Subcutaneous abdominal adipose tissue (tissue), 5 donors: ENCODE data around the gene RNASEH2A.

Experiments used
- H3K27ac ChIP-seq: one replicate; pipeline ENCODE4 v1.7.0; 2013; ENCODE audit warnings: low read depth, mild to moderate bottlenecking, inconsistent platforms, low read length, moderate library complexity
- H3K27me3 ChIP-seq, 5 donors: one replicate each; pipeline ENCODE4 v1.7.0; 2013; ENCODE audit warnings: low read length in 5 of 5, inconsistent platforms in 1 of 5; ENCODE audit not compliant: control insufficient read depth in 5 of 5, insufficient read depth in 4 of 5
- H3K36me3 ChIP-seq, 5 donors: one replicate each; pipeline ENCODE4 v1.7.0; 2013; ENCODE audit warnings: low read length in 5 of 5; ENCODE audit not compliant: control insufficient read depth in 5 of 5, insufficient read depth in 5 of 5
- H3K4me1 ChIP-seq, 5 donors: one replicate each; pipeline ENCODE4 v1.7.0; 2013; ENCODE audit warnings: low read length in 5 of 5, mild to moderate bottlenecking in 3 of 5, moderate library complexity in 1 of 5; ENCODE audit not compliant: control insufficient read depth in 5 of 5, insufficient read depth in 5 of 5
- H3K4me3 ChIP-seq, 5 donors: one replicate each; pipeline ENCODE4 v1.7.0; 2013; ENCODE audit warnings: low read length in 5 of 5, low read depth in 1 of 5
- H3K9ac ChIP-seq, 5 donors: one replicate each; pipeline ENCODE4 v1.7.0; 2013; ENCODE audit warnings: low read length in 5 of 5, mild to moderate bottlenecking in 4 of 5, moderate library complexity in 3 of 5
- H3K9me3 ChIP-seq, 5 donors: one replicate each; pipeline ENCODE4 v1.7.0; 2013; ENCODE audit warnings: low read length in 5 of 5; ENCODE audit not compliant: control insufficient read depth in 5 of 5
- donor health status: healthy.
- donor health status: healthy.
- donor health status: healthy.
- donor health status: healthy.
- donor health status: healthy.

RNASEH2A gene

DNA sequence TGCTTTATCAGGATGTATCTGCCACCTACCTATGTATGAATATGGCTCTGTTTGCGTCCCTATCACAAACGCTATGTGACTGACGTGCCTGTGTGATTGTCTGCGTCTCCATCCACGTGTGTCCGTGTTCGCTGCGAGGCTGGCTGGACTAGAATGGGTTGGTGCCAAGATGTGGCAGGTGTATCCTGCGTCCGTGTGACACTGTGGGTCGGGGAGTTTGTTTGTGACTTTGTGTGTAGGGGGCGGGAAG, 24.3 kb upstream of the RNASEH2A start:
- peaks cover 21 to 84% (median 68%) of the 10 kb centered on the region in 5 donors for H3K4me1 ChIP-seq

DNA sequence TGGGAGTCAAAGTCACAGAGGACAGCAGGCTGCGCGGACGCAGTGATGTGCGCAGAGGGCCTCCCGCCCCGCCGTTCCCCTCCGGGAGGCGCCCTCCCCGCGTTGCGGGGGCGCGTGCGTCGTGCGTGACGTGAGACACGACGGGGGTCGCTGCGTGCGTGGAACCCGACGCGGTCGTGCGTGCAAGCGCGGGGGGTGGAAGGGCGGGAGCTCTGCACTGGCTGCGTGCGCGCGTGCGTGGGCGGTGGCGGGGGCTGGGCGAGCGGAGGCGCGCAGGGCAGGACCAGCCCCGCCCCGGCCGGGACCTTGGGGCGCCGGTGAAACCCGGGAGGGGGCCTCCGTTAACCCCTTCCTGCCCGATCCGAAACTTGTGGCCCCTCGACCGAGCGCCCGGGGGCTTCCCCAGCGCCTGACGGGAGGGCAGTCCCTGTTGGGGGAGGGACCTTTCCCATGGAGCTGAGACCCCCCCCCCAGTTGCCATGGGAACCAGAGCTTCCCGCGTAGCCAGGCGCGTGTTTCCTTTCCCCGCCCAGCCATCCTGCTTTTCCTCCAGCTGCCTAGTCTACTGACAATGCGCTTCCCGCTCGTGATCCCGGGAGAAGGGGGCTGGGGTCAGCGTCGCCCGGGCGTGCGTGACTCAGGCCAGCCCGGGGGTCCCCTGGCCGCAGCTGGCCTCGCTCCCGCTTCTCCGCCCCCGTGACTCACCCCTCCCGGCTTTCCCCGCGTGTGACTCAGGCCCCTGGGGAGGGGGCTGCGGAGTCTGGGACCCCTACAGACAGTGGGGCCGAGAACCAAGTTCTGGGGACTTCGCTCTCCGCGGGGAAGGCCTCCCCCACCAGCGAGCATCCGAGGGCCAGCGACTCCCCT, 23.7 kb upstream of the RNASEH2A start:
- Histone ChIP-seq H3K9me3 (no peaks in the 10 kb centered on the region), H3K4me1 (peaks cover 21 to 84% (median 65%) of the 10 kb centered on the region in 5 donors), H3K36me3 (no peaks in the 10 kb centered on the region), H3K27me3 (peaks cover 0 to 3% (median 0%) of the 10 kb centered on the region in 5 donors), H3K9ac (peak overlapping the region; percentile 6 to 82 (median 72)), H3K4me3 (peak overlapping the region; percentile 53 to 88 (median 64)), H3K27ac (peak overlapping the region; percentile 100)

More for the DNA sequence above, 24.3 kb upstream of the RNASEH2A start:
- H3K27ac ChIP-seq = peak overlapping the region; percentile 100
- peak overlapping the region; percentile 53 to 88 (median 64) for H3K4me3 ChIP-seq
- H3K27me3 ChIP-seq = peaks cover 0 to 3% (median 0%) of the 10 kb centered on the region in 5 donors
- no peaks in the 10 kb centered on the region for H3K9me3 ChIP-seq
- peak overlapping the region; percentile 6 to 82 (median 72) for H3K9ac ChIP-seq
- H3K36me3 ChIP-seq = no peaks in the 10 kb centered on the region

DNA sequence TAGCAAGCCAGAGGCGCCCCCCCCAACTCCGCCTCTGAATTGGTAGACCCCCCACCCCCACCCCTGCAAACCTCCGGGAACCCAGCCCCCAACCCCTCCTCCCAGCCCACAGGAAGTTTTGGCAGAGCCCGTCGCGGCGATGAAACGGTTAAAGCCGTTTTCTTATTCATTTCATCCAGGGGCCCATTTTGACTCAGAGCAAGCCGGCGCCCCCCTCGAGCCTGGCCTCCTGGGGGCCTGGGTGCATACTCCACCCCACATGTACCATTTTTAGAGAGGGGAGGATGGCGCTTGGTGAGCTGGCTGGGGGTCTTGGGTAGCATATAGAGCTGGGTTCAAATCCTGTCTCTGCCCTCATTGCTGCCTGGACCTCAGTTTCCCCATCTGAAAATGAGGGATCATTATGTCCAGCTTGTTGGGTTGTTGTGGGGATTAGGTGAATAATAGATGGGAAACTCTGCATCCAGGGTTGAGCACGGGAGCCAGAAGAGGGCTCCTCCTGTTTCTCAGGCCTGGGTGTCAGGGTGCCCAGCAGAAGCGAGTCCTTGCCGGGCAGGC, 23.0 kb upstream of the RNASEH2A start:
- no peaks in the 10 kb centered on the region for H3K9me3 ChIP-seq
- H3K27ac ChIP-seq = peak overlapping the region; percentile 100
- no peaks in the 10 kb centered on the region for H3K36me3 ChIP-seq
- H3K4me3 ChIP-seq = peak overlapping the region in 3 of 5 donors; percentile 32 to 70 (median 62)
- peaks cover 19 to 84% (median 64%) of the 10 kb centered on the region in 5 donors for H3K4me1 ChIP-seq
- no peaks in the 10 kb centered on the region for H3K27me3 ChIP-seq
- H3K9ac ChIP-seq = peak overlapping the region; percentile 47 to 85 (median 64)

DNA sequence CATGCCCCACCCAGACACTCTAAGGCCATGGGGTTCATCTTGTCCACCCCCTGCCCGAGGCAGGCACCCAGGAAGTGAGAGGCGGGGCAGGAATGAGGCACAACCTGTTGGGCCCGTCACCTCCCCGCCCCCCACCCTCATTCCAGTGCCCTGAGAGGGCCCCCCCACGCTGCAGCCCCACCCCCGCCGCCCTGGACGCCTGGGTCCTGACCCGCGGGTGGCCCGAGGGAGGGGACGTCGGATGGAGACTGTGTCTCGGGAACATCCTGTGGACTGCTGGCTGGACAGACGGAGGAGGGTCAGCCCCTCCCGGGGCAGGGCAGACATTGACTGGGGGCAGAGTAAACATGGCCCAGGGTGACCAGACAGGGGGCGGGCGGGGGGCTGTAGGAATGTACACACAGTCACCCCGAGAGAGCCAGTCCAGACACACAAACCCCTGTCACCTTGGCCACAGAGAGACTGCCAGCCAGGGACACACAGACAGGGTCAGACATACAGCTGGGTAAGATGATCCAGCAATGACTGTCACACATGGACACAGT, 22.5 kb upstream of the RNASEH2A start:
- H3K4me3 ChIP-seq = peak overlapping the region in 3 of 5 donors; percentile 32 to 59 (median 54)
- H3K9me3 ChIP-seq = no peaks in the 10 kb centered on the region
- peaks cover 22 to 84% (median 64%) of the 10 kb centered on the region in 5 donors for H3K4me1 ChIP-seq
- no peaks in the 10 kb centered on the region for H3K27me3 ChIP-seq
- peak overlapping the region; percentile 100 for H3K27ac ChIP-seq
- peak overlapping the region; percentile 47 to 85 (median 64) for H3K9ac ChIP-seq
- H3K36me3 ChIP-seq = no peaks in the 10 kb centered on the region

DNA sequence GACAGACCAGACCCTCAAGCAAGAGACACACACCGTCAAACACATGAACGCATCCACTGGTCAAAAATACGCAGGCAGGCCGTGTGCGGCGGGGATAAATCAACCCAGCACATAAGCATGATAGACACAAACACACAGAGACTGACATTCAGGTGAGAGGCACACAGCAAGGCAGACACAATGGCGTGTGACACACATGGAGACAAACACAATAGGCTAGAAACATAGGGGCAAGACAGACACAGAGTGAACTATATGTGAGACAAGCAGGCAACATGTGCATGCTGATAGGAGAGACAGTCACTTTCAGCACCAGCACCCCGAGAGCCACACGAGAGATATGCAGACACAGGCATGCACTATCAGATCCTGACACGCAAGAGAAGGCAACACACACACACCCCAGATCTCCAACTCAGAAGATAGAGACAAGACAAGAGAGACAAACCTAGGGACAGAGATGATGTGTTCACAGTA, 22.0 kb upstream of the RNASEH2A start:
- Histone ChIP-seq H3K27ac (peak overlapping the region; percentile 100), H3K4me1 (peaks cover 25 to 84% (median 64%) of the 10 kb centered on the region in 5 donors), H3K9ac (peak overlapping the region in 2 of 5 donors; percentile 53 to 75), H3K36me3 (no peaks in the 10 kb centered on the region), H3K9me3 (no peaks in the 10 kb centered on the region), H3K4me3 (peak overlapping the region in 4 of 5 donors; percentile 3 to 59 (median 40)), H3K27me3 (no peaks in the 10 kb centered on the region)

DNA sequence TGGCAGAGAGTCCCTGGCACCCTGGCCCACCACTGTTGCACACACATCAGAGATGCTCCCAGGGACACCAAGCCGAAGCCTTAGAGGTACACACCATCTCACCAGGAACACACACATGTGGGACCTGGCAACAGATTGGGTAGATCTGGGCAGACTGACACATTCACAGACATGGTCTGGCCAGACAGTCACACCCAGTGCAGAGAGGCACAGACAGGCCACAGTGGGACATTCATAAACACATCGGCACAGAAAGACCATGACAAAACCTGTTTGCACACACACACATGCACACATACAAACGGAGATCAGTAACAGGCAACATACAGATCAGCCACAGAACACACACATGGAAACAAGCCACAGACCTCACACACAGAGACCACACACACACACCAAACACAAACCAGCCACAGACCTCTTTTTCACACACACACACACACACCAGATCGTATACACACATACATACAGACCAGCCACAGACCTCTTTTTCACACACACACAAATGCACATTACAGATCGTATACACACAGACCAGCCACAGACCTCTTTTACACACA, 21.4 kb upstream of the RNASEH2A start:
- peak overlapping the region in 4 of 5 donors; percentile 0 to 75 (median 60) for H3K9ac ChIP-seq
- peak overlapping the region in 4 of 5 donors; percentile 3 to 59 (median 40) for H3K4me3 ChIP-seq
- H3K27ac ChIP-seq = peak overlapping the region; percentile 100
- no peaks in the 10 kb centered on the region for H3K36me3 ChIP-seq
- H3K4me1 ChIP-seq = peaks cover 25 to 80% (median 61%) of the 10 kb centered on the region in 5 donors
- no peaks in the 10 kb centered on the region for H3K27me3 ChIP-seq
- no peaks in the 10 kb centered on the region for H3K9me3 ChIP-seq

DNA sequence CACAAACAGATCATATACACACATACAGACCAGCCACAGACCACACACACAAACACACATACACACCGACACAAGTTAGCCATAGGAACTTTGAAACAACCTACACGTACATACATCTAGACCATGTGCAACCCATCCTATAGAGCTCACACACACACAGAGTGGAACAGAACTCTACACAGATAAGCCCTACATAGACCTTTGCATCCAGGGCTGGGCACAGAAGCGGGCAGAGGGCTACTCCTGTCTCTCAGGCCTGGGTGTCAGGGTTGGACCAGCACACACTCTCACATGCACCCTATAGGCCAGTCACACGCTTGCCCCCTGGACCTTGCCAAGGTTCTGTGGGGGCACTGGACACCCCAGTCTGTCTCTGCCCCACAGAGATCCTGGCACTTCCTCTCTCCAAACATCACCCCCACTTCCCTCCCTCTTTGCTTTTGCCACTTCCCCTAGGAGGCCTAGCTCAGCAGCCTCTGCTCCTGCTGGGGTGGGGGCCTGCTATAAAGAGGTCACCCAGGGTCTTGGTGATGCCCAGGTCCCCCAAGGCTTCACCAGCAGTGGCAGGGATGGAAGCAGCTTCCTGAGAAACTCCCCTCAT, 20.9 kb upstream of the RNASEH2A start:
- Histone ChIP-seq H3K27me3 (no peaks in the 10 kb centered on the region), H3K36me3 (no peaks in the 10 kb centered on the region), H3K27ac (peak overlapping the region; percentile 100), H3K4me3 (peak overlapping the region in 4 of 5 donors; percentile 3 to 59 (median 40)), H3K9ac (peak overlapping the region; percentile 0 to 75 (median 66)), H3K4me1 (peaks cover 26 to 85% (median 64%) of the 10 kb centered on the region in 5 donors), H3K9me3 (no peaks in the 10 kb centered on the region)

DNA sequence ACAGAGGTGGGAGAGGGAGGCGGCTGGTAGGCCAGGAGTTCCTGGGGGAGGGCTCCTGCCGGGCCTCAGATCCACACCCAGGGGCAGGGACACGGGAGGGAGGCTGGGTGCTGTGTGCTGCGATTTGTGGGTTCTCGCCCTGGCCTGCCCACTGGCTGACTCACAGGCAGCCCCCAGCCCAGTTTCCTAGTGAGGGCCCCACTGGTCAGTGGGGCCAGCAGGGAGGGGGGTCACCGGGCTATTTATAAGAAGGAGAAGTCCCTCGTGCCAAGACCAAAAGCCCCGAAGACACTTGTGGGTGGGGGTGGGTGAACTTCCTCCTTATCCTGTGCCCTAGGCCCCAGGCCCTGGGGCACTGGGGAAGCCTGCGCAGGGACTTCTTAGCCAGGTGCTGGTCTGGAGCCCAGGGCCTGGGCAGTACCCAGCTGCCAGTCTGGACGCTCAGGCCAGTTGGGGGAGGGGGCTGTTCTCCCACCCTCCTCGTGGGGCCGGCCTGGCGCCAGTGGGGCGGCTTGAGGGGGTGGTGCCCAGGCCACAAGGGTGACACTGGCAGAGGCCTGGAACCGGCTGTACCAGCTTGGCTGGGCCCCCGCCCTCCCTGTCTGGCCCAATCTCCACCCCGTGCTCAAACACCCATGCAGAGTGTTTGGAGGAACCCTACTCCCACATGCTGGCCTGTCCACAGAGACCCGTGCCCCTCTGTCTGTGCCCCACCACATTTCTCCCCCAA, 20.1 kb upstream of the RNASEH2A start:
- no peaks in the 10 kb centered on the region for H3K27me3 ChIP-seq
- H3K9me3 ChIP-seq = no peaks in the 10 kb centered on the region
- H3K27ac ChIP-seq = peak overlapping the region; percentile 100
- H3K4me3 ChIP-seq = peak overlapping the region in 1 of 5 donors; percentile 54
- peaks cover 29 to 93% (median 69%) of the 10 kb centered on the region in 5 donors for H3K4me1 ChIP-seq
- H3K9ac ChIP-seq = peak overlapping the region; percentile 0 to 75 (median 66)
- no peaks in the 10 kb centered on the region for H3K36me3 ChIP-seq

DNA sequence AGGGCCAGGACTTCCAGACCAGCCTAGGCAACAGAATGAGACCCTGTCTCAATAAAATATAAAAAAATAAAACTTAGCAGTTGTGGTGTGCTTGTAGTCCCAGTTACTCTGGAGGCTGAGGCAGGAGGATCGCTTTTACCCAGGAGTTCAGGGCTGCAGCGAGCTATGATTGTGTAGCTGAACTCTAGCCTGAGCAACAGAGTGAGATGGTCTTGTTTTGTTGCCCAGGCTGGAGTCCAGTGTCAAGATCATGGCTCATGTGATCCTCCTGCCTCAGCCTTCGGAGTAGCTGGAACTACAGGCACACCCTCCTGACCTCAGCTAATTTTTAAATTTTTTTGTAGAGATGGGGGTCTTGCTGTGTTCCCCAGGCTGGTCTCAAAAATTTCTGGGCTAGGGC, 19.4 kb upstream of the RNASEH2A start:
- peaks cover 29 to 88% (median 65%) of the 10 kb centered on the region in 5 donors for H3K4me1 ChIP-seq
- H3K27ac ChIP-seq = peak overlapping the region; percentile 100
- H3K9me3 ChIP-seq = no peaks in the 10 kb centered on the region
- H3K27me3 ChIP-seq = no peaks in the 10 kb centered on the region
- H3K36me3 ChIP-seq = no peaks in the 10 kb centered on the region
- peak overlapping the region in 3 of 5 donors; percentile 56 to 75 (median 73) for H3K9ac ChIP-seq
- peak overlapping the region in 1 of 5 donors; percentile 8 for H3K4me3 ChIP-seq
